Measurements from ENCODE around the gene DPP7.
A peak's percentile ranks its signal among the peaks of the same experiment; 100 is the strongest.

Gene DPP7

GRCh38 chr9:137086531-137087408 is 27.8 kb downstream of the DPP7 start, which contains the start of gene MAN1B1:
Gene MAN1B1 (plus strand): TSS chr9:137086985. CDS start chr9:137087000, 15 bp downstream.
- Histone ChIP-seq H3K4me1 (ENCODE audit: low read length) (peaks cover 12% of the 10 kb centered on the region), H3K4me2 (ENCODE audit: low read depth, low read length) (peak within 1 kb of the TSS; percentile 92), H3K27me3 (replicated peaks; ENCODE audit: insufficient read depth, low read length) (no peaks in the 10 kb centered on the region), H4K20me1 (ENCODE audit: insufficient read depth, low read length) (no peaks in the 10 kb centered on the region), H3K9me3 (replicated peaks; ENCODE audit: insufficient read depth, low read length) (no peaks in the 10 kb centered on the region), H3K27ac (ENCODE audit: low read length) (peak within 1 kb of the TSS; percentile 79), H3F3A (ENCODE audit: insufficient read depth, low read length) (peaks cover 6% of the 10 kb centered on the region; the same call in 1 of the 2 replicates), H3K9ac (ENCODE audit: low read length) (peak within 1 kb of the TSS; percentile 96), H3K36me3 (replicated peaks; ENCODE audit: insufficient read depth, low read length) (no peaks in the 10 kb centered on the region), H2AFZ (ENCODE audit: low read length) (peak within 1 kb of the TSS; percentile 79), H3K79me2 (ENCODE audit: low read length) (0 out of 2 replicates have a peak, but pooled peaks cover 3% of the 10 kb centered on the region), H3K4me3 (ENCODE audit: low read length) (peak within 1 kb of the TSS; percentile 85), H3K9me2 (replicated peaks; ENCODE audit: insufficient read depth, low read length) (no peaks in the 10 kb centered on the region)
- TF ChIP-seq CTCF (IDR thresholded peaks at IDR 0.05; ENCODE audit: low read length) (no peak), EZH2 (optimal IDR thresholded peaks at IDR 0.05; ENCODE audit: low read depth, low read length) (no peak), EZH2phosphoT487 (IDR thresholded peaks at IDR 0.05; ENCODE audit: low read length) (no peak)
- DNase-seq: peak; percentile 100

GRCh38 chr9:137085920-137086530 is 28.5 kb downstream of the DPP7 start:
- no peaks in the 10 kb centered on the region for H3K9me3 ChIP-seq (replicated peaks; ENCODE audit: insufficient read depth, low read length)
- 0 out of 2 replicates have a peak, but pooled peaks cover 3% of the 10 kb centered on the region for H3K79me2 ChIP-seq (ENCODE audit: low read length)
- H3K4me3 ChIP-seq (ENCODE audit: low read length): peak overlapping the region; percentile 74
- H3K36me3 ChIP-seq (replicated peaks; ENCODE audit: insufficient read depth, low read length): no peaks in the 10 kb centered on the region
- H2AFZ ChIP-seq (ENCODE audit: low read length): peak overlapping the region; percentile 79
- no peaks in the 10 kb centered on the region for H3K27me3 ChIP-seq (replicated peaks; ENCODE audit: insufficient read depth, low read length)
- peak overlapping the region; percentile 96 for H3K9ac ChIP-seq (ENCODE audit: low read length)
- peak overlapping the region; percentile 92 for H3K4me2 ChIP-seq (ENCODE audit: low read depth, low read length)
- DNase-seq: peak; percentile 23
- H3K4me1 ChIP-seq (ENCODE audit: low read length): peaks cover 12% of the 10 kb centered on the region
- peaks cover 6% of the 10 kb centered on the region; the same call in 1 of the 2 replicates for H3F3A ChIP-seq (ENCODE audit: insufficient read depth, low read length)
- H4K20me1 ChIP-seq (ENCODE audit: insufficient read depth, low read length): no peaks in the 10 kb centered on the region
- no peaks in the 10 kb centered on the region for H3K9me2 ChIP-seq (replicated peaks; ENCODE audit: insufficient read depth, low read length)
- H3K27ac ChIP-seq (ENCODE audit: low read length): peak overlapping the region; percentile 79
- TF ChIP-seq EZH2 (optimal IDR thresholded peaks at IDR 0.05; ENCODE audit: low read depth, low read length): no peak
- no peak for TF ChIP-seq CTCF (IDR thresholded peaks at IDR 0.05; ENCODE audit: low read length)
- TF ChIP-seq EZH2phosphoT487 (IDR thresholded peaks at IDR 0.05; ENCODE audit: low read length): no peak

GRCh38 chr9:137084526-137084925 is 30.0 kb downstream of the DPP7 start:
- Histone ChIP-seq H3K9ac (ENCODE audit: low read length) (no peak overlapping the region), H3K4me1 (ENCODE audit: low read length) (peaks cover 12% of the 10 kb centered on the region), H3K4me3 (ENCODE audit: low read length) (no peak overlapping the region), H3F3A (ENCODE audit: insufficient read depth, low read length) (peaks cover 6% of the 10 kb centered on the region; the same call in 1 of the 2 replicates), H2AFZ (ENCODE audit: low read length) (no peak overlapping the region), H3K36me3 (replicated peaks; ENCODE audit: insufficient read depth, low read length) (peaks cover 3% of the 10 kb centered on the region; the same call in 1 of the 2 replicates), H3K27ac (ENCODE audit: low read length) (no peak overlapping the region), H4K20me1 (ENCODE audit: insufficient read depth, low read length) (no peaks in the 10 kb centered on the region), H3K27me3 (replicated peaks; ENCODE audit: insufficient read depth, low read length) (no peaks in the 10 kb centered on the region), H3K79me2 (ENCODE audit: low read length) (peaks cover 8% of the 10 kb centered on the region), H3K9me2 (replicated peaks; ENCODE audit: insufficient read depth, low read length) (no peaks in the 10 kb centered on the region), H3K4me2 (ENCODE audit: low read depth, low read length) (no peak overlapping the region), H3K9me3 (replicated peaks; ENCODE audit: insufficient read depth, low read length) (no peaks in the 10 kb centered on the region)
- no peak for TF ChIP-seq CTCF (IDR thresholded peaks at IDR 0.05; ENCODE audit: low read length)
- no peak for TF ChIP-seq EZH2 (optimal IDR thresholded peaks at IDR 0.05; ENCODE audit: low read depth, low read length)
- no peak for DNase-seq

Measured in MM.1S (cell line).